SH-SY5Y (cell line): ENCODE measurements around the gene MTFP1.

Source experiments
- GATA2 ChIP-seq: IDR thresholded peaks from 2 replicates; pipeline ENCODE4 v1.6.1; 2011; ENCODE audit warnings: mild to moderate bottlenecking, low read depth, low read length
- GATA3 ChIP-seq: IDR thresholded peaks from 2 replicates; pipeline ENCODE4 v1.6.1; 2011; ENCODE audit warnings: low read depth, mild to moderate bottlenecking, low read length, moderate library complexity

- TF ChIP-seq GATA2 (no peak), GATA3 (no peak)
Measured at GRCh38 chr22:30439226-30439625, 13.7 kb downstream of the MTFP1 start.
